ENCODE results near the gene PACC1. TPM values are rescaled to one million over a fixed set of nuclear protein-coding genes. Genes with fewer than 3 reads are reported as not detected.

Gene PACC1
- total and polyA plus RNA-seq, 12 donors, result 1.8 to 5.1 (median 2.4) TPM

GRCh38 chr1:212317916-212318315, 96.8 kb downstream of the PACC1 start:
- WGBS, 2 donors, result 90 to 94% methylated on average over 2 of the region's 2 CpGs
- no peak for TF ChIP-seq CTCF (IDR thresholded peaks at IDR 0.05)
- intact Hi-C loops (cut with DNase I), result loop anchor here in 1 of 10 donors (5.0 kb wide), 1 partner anchor 44 kb away; no protein-coding TSS in a partner anchor

DNA sequence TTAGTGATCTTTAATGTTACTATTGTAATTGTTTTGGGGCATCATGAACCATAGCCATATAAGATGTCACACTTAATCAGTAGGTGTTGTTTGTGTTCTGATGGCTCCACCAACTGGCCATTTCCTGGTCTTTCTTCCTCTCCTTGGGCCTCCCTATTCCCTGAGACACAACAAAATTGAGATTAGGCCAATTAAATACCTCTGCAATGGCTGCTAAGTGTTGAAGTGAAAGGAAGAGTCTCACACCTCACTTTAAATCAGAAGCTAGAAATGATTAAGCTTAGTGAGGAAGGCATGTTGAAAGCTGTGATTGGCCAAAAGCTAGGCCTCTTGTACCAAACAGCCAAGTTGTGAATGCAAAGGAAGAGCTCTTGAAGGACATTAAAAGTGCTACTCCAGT, 98.8 kb downstream of the PACC1 start:
- peak overlapping the region in 3 of 10 donors; percentile 3 to 25 (median 12) for H3K27ac ChIP-seq
- peaks cover 3 to 69% (median 34%) of the 10 kb centered on the region in 9 donors for H3K4me1 ChIP-seq
- H3K36me3 ChIP-seq, result peaks cover 0 to 5% (median 0%) of the 10 kb centered on the region in 9 donors
- H3K27me3 ChIP-seq, result no peaks in the 10 kb centered on the region
- ATAC-seq, result peak in 6 of 8 donors; percentile 31 to 62 (median 49)
- intact Hi-C loops (cut with DNase I), result loop anchor here in 1 of 10 donors (5.0 kb wide), 1 partner anchor 46 kb away; no protein-coding TSS in a partner anchor
- peak in 5 of 9 donors; percentile 23 to 50 (median 37) for TF ChIP-seq CTCF (IDR thresholded peaks at IDR 0.05)
- peaks cover 0 to 16% (median 0%) of the 10 kb centered on the region in 11 donors for H3K9me3 ChIP-seq
- no peak for DNase-seq
- no peak overlapping the region for H3K4me3 ChIP-seq

More at GRCh38 chr1:212317916-212318315, 96.8 kb downstream of the PACC1 start:
- no peak for DNase-seq
- Histone ChIP-seq H3K4me3 (no peak overlapping the region), H3K4me1 (peaks cover 3 to 58% (median 30%) of the 10 kb centered on the region in 9 donors), H3K27ac (no peak overlapping the region), H3K36me3 (peaks cover 0 to 5% (median 0%) of the 10 kb centered on the region in 9 donors), H3K9me3 (peaks cover 0 to 3% (median 0%) of the 10 kb centered on the region in 11 donors), H3K27me3 (no peaks in the 10 kb centered on the region)
- no peak for ATAC-seq

DNA sequence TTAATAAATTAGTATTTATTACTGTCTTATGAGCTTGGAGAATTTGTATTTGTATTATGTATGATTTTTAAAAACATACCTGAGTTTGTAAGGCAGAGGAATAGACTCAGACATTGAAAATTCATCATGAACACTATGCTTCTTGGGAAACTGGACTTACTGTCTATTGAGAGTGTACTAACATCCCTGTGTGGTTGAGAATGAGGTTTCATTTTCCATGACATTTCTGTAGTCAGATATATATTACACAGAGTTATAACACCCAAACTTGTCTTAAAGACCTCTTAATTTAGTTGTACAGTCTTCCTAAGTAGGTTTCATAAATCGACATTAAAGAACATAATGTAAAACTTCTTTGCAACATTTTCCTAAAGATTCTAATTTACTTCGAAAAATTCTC, 99.5 kb downstream of the PACC1 start:
- WGBS, 2 donors, result 89 to 92% methylated on average over 2 of the region's 2 CpGs

More for the DNA sequence above, 99.5 kb downstream of the PACC1 start:
- no peak overlapping the region for H3K27ac ChIP-seq
- DNase-seq (no peak), ATAC-seq (no peak)
- H3K27me3 ChIP-seq, result no peaks in the 10 kb centered on the region
- TF ChIP-seq CTCF (IDR thresholded peaks at IDR 0.05), result no peak
- peaks cover 0 to 16% (median 0%) of the 10 kb centered on the region in 11 donors for H3K9me3 ChIP-seq
- peaks cover 0 to 5% (median 0%) of the 10 kb centered on the region in 9 donors for H3K36me3 ChIP-seq
- H3K4me1 ChIP-seq, result peaks cover 3 to 76% (median 41%) of the 10 kb centered on the region in 9 donors
- intact Hi-C loops (cut with DNase I), result loop anchor here in 1 of 10 donors (5.0 kb wide), 1 partner anchor 47 kb away; no protein-coding TSS in a partner anchor
- no peak overlapping the region for H3K4me3 ChIP-seq

Other genes starting within 250 kb of the PACC1 start
- gene PPP2R5A, start 129.5 kb downstream of the PACC1 start, total RNA-seq, result 10 to 100 TPM; 48.6 to 86.8 (median 57.3) TPM
- 10 to 100 TPM; 44.2 to 85.7 TPM for gene PPP2R5A, start 129.5 kb downstream of the PACC1 start, polyA plus RNA-seq
- gene NENF, start 18.0 kb upstream of the PACC1 start, total RNA-seq, result 100 to 1,000 TPM in 6 of 10 donors, 10 to 100 TPM in 4; 91.8 to 163 (median 112) TPM
- 100 to 1,000 TPM; 117 to 241 TPM for gene NENF, start 18.0 kb upstream of the PACC1 start, polyA plus RNA-seq
- 100 to 1,000 TPM in 1 of 10 donors, 10 to 100 TPM in 8, 1 to 10 TPM in 1; 8.4 to 684 (median 25.9) TPM for gene ATF3, start 193.9 kb upstream of the PACC1 start, total RNA-seq
- 10 to 100 TPM; 16.9 to 40.0 TPM for gene ATF3, start 193.9 kb upstream of the PACC1 start, polyA plus RNA-seq